Esophagus squamous epithelium (tissue), 4 donors: ENCODE results near the gene GYS1.

Experiments
- POLR2A ChIP-seq, 4 donors: fragments of 450-650 bp; IDR thresholded peaks; one replicate each; pipeline ENCODE4 v1.6.1; 2017; ENCODE audit warnings: antibody characterized with exemption in 4 of 4, mild to moderate bottlenecking in 4 of 4, moderate library complexity in 3 of 4
- TF ChIP-seq, protein P1 (sequence below), 6 experiments: fragments of 450-650 bp in 4 of 6; fragments of 200-600 bp in 2 of 6; sonication (generic) in 2 of 6; IDR thresholded peaks; one replicate each; pipeline ENCODE4 v1.5.1; 2016 to 2019; ENCODE audit warnings: antibody characterized with exemption in 6 of 6, mild to moderate bottlenecking in 4 of 6, moderate library complexity in 4 of 6

DNA sequence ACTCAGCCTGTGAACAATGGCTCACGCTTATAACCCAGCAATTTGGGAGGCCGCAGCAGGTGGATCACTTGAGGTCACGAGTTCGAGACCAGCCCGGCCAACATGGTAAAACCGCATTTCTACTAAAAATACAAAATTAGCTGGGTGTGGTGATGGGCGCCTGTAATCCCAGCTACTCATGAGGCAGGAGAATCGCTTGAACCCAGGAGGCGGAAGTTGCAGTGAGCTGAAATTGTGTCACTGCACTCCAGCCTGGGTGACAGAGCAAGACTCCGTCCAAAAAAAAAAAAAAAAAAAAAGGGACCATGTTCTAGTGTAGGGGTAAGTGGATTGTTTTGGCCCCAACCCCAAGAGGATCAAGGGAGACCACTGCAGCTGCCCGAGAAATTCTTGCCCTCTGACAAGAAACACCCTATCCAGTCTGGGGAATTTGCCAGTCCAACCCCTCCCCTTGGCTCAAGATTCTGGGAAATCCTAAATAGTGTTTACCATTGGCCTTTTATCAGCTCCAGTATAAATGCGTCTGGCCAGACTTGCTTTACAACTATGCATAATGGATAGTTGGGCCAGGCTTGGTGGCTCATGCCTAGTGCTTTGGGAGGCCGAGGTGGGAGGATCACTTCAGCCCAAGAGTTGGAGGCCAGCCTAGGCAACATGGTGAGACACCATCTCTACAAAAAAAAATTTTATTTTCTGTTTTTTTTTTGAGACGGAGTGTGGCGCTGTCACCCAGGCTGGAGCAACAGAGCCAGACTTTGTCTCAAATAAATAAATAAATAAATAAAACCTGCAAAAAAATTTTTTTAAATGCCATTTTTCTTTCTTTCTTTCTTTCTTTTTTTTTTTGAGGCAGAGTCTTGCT is 64.7 kb downstream of the GYS1 start:
- TF ChIP-seq, protein P1, sequence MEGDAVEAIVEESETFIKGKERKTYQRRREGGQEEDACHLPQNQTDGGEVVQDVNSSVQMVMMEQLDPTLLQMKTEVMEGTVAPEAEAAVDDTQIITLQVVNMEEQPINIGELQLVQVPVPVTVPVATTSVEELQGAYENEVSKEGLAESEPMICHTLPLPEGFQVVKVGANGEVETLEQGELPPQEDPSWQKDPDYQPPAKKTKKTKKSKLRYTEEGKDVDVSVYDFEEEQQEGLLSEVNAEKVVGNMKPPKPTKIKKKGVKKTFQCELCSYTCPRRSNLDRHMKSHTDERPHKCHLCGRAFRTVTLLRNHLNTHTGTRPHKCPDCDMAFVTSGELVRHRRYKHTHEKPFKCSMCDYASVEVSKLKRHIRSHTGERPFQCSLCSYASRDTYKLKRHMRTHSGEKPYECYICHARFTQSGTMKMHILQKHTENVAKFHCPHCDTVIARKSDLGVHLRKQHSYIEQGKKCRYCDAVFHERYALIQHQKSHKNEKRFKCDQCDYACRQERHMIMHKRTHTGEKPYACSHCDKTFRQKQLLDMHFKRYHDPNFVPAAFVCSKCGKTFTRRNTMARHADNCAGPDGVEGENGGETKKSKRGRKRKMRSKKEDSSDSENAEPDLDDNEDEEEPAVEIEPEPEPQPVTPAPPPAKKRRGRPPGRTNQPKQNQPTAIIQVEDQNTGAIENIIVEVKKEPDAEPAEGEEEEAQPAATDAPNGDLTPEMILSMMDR (IDR thresholded peaks at IDR 0.05), result no peak
- no peak for TF ChIP-seq POLR2A (IDR thresholded peaks at IDR 0.05)
